ENCODE measurements around the gene TECR.
"Not testable (repeated sequence)": the region's sequence is repeated elsewhere in the genome, so short reads cannot be mapped to it uniquely, and the experiment has no call there.

TECR gene

DNA sequence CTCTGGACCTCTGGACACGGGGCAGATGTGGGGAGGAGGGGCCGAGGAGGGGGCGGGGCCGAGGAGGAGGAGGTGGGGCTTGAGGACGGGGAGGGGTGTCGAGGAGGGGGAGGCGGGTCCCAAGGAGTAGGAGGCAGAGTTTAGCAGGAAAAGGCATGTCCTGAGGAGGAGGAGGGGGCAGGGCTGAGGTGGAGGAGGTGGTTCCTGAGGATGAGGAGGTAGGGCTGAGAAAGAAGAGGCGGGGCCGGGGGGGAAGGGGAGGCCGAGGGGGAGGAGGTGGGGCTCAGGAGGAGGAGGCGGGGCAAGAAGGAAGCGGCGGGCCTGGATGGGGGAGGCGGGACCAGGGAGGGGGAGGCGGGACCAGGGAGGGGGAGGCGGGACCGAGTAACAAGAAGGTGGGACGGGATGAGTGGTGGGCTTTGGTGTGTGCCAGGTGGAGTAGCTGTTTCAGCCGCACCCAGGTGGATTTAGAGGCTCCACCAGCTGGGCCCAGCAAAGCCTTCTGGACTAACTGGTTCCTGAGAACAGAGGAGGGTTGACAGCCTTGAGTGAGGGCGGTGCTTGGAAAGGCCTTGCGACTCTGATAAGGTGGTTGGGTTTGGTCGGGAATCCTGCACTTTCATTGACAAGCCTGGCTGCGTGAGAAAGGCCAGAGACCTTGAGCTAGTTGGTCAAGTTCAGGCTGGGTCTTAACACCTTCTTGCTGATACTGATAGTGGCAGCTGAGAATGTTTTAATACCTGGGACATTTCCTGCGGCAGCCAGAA, 7.7 kb downstream of the TECR start:
- Histone ChIP-seq H4K20me1 (ENCODE audit: insufficient read depth, low read length) (no peaks in the 10 kb centered on the region), H3K9me3 (replicated peaks; ENCODE audit: insufficient read depth, low read length) (no peaks in the 10 kb centered on the region), H3K27me3 (replicated peaks; ENCODE audit: insufficient read depth, low read length) (no peaks in the 10 kb centered on the region), H3F3A (ENCODE audit: insufficient read depth, low read length) (no peaks in the 10 kb centered on the region), H2AFZ (ENCODE audit: low read length) (no peak overlapping the region), H3K9me2 (replicated peaks; ENCODE audit: insufficient read depth, low read length) (no peaks in the 10 kb centered on the region), H3K4me3 (ENCODE audit: low read length) (no peak overlapping the region), H3K36me3 (replicated peaks; ENCODE audit: insufficient read depth, low read length) (no peaks in the 10 kb centered on the region), H3K4me1 (ENCODE audit: low read length) (no peaks in the 10 kb centered on the region), H3K27ac (ENCODE audit: low read length) (no peak overlapping the region), H3K4me2 (ENCODE audit: low read depth, low read length) (no peak overlapping the region), H3K79me2 (ENCODE audit: low read length) (peaks cover 59% of the 10 kb centered on the region), H3K9ac (ENCODE audit: low read length) (no peak overlapping the region)
- DNase-seq = no peak
- TF ChIP-seq CTCF (IDR thresholded peaks at IDR 0.05; ENCODE audit: low read length) (no peak), EZH2phosphoT487 (IDR thresholded peaks at IDR 0.05; ENCODE audit: low read length) (no peak), EZH2 (optimal IDR thresholded peaks at IDR 0.05; ENCODE audit: low read depth, low read length) (no peak)

- H3K4me2 ChIP-seq (ENCODE audit: low read depth, low read length) = no peak overlapping the region
- H4K20me1 ChIP-seq (ENCODE audit: insufficient read depth, low read length) = no peaks in the 10 kb centered on the region
- H3K9me2 ChIP-seq (replicated peaks; ENCODE audit: insufficient read depth, low read length) = no peaks in the 10 kb centered on the region
- no peaks in the 10 kb centered on the region for H3K27me3 ChIP-seq (replicated peaks; ENCODE audit: insufficient read depth, low read length)
- H3K27ac ChIP-seq (ENCODE audit: low read length) = no peak overlapping the region
- no peak overlapping the region for H3K4me3 ChIP-seq (ENCODE audit: low read length)
- no peaks in the 10 kb centered on the region for H3F3A ChIP-seq (ENCODE audit: insufficient read depth, low read length)
- H3K9me3 ChIP-seq (replicated peaks; ENCODE audit: insufficient read depth, low read length) = no peaks in the 10 kb centered on the region
- H3K4me1 ChIP-seq (ENCODE audit: low read length) = no peaks in the 10 kb centered on the region
- H3K9ac ChIP-seq (ENCODE audit: low read length) = no peak overlapping the region
- no peak for DNase-seq
- H3K79me2 ChIP-seq (ENCODE audit: low read length) = peaks cover 60% of the 10 kb centered on the region
- no peaks in the 10 kb centered on the region for H3K36me3 ChIP-seq (replicated peaks; ENCODE audit: insufficient read depth, low read length)
- TF ChIP-seq EZH2 (optimal IDR thresholded peaks at IDR 0.05; ENCODE audit: low read depth, low read length) = no peak
- no peak for TF ChIP-seq EZH2phosphoT487 (IDR thresholded peaks at IDR 0.05; ENCODE audit: low read length)
- no peak for TF ChIP-seq CTCF (IDR thresholded peaks at IDR 0.05; ENCODE audit: low read length)
- no peak overlapping the region for H2AFZ ChIP-seq (ENCODE audit: low read length)
Measured at GRCh38 chr19:14540741-14541525, 11.5 kb downstream of the TECR start.

GRCh38 chr19:14541979-14542378, 12.6 kb downstream of the TECR start:
- H3K4me2 ChIP-seq (ENCODE audit: low read depth, low read length); H3K27ac ChIP-seq (ENCODE audit: low read length); H3K4me3 ChIP-seq (ENCODE audit: low read length); H3K36me3 ChIP-seq (replicated peaks; ENCODE audit: insufficient read depth, low read length); H3K4me1 ChIP-seq (ENCODE audit: low read length); H3K9me3 ChIP-seq (replicated peaks; ENCODE audit: insufficient read depth, low read length); H3F3A ChIP-seq (ENCODE audit: insufficient read depth, low read length); H3K9me2 ChIP-seq (replicated peaks; ENCODE audit: insufficient read depth, low read length); H3K9ac ChIP-seq (ENCODE audit: low read length); H4K20me1 ChIP-seq (ENCODE audit: insufficient read depth, low read length); DNase-seq; H2AFZ ChIP-seq (ENCODE audit: low read length); H3K27me3 ChIP-seq (replicated peaks; ENCODE audit: insufficient read depth, low read length): not testable (repeated sequence)
- H3K79me2 ChIP-seq (ENCODE audit: low read length) = peaks cover 54% of the 10 kb centered on the region

Measured in MM.1S (cell line).